HEK293 (cell line): ENCODE measurements around the gene CCDC8.

Experiments
- CTCF ChIA-PET: fragments of 350-600 bp; formaldehyde crosslinking; extraction: SDS; loops from one replicate; lab custom pipeline; 2021; ENCODE audit warnings: antibody characterized with exemption; lab: Yijun Ruan, JAX
- POLR2A ChIA-PET: fragments of 300-600 bp; formaldehyde crosslinking; extraction: SDS; loops from one replicate; lab custom pipeline; 2020; ENCODE audit warnings: antibody characterized with exemption, inconsistent platforms; lab: Yijun Ruan, JAX
- H3K27ac ChIP-seq: fragments of 200-500 bp; sonication (Bioruptor generic); 2 replicates; pipeline ENCODE4 v1.5.1; 2014; ENCODE audit warnings: low read depth, low read length, control low read depth, inconsistent platforms; ENCODE audit errors: extremely low read depth
- H3K36me3 ChIP-seq, 2 experiments: fragments of 200-500 bp in 1 of 2; sonication (Bioruptor generic) in 1 of 2; 1 replicate in 1 of 2; 2 replicates in 1 of 2; pipeline ENCODE4 v1.5.1; 2014 to 2017; ENCODE audit warnings: inconsistent platforms in 2 of 2, low read length in 2 of 2; ENCODE audit not compliant: control insufficient read depth in 2 of 2, insufficient read depth in 1 of 2
- H3K4me1 ChIP-seq: fragments of 200-500 bp; sonication (Bioruptor generic); 2 replicates; pipeline ENCODE4 v1.5.1; 2014; ENCODE audit warnings: mild to moderate bottlenecking, low read length, inconsistent platforms; ENCODE audit not compliant: control insufficient read depth, insufficient read depth
- H3K4me3 ChIP-seq: 2 replicates; pipeline ENCODE4 v1.5.1; 2011; ENCODE audit warnings: low read depth, mild to moderate bottlenecking, control low read depth, low read length, moderate library complexity
- H3K9me3 ChIP-seq: fragments of 200-500 bp; sonication (Bioruptor generic); 2 replicates; pipeline ENCODE4 v1.5.1; 2014; ENCODE audit warnings: low read depth, low read length, inconsistent platforms; ENCODE audit not compliant: control insufficient read depth, insufficient read depth
- HOXC10 ChIP-seq: sonication (generic); formaldehyde crosslinking; IDR thresholded peaks from 2 replicates; pipeline ENCODE4 v1.8.1; 2023; ENCODE audit warnings: mild to moderate bottlenecking, missing genetic modification reagents
- KLF10 ChIP-seq: fragments of 450-650 bp; IDR thresholded peaks from 2 replicates; pipeline ENCODE4 v1.5.1; 2018; ENCODE audit warnings: missing biosample characterization, mild to moderate bottlenecking, missing genetic modification characterization
- OSR2 ChIP-seq: fragments of 450-650 bp; formaldehyde crosslinking; IDR thresholded peaks from 2 replicates; pipeline ENCODE4 v1.5.1; 2016; ENCODE audit warnings: missing biosample characterization, missing genetic modification characterization
- SP3 ChIP-seq: fragments of 450-650 bp; formaldehyde crosslinking; IDR thresholded peaks from 2 replicates; pipeline ENCODE4 v1.5.1; 2016; ENCODE audit warnings: missing biosample characterization, missing genetic modification characterization
- WT1 ChIP-seq: fragments of 450-650 bp; formaldehyde crosslinking; IDR thresholded peaks from 2 replicates; pipeline ENCODE4 v1.5.1; 2016; ENCODE audit warnings: missing biosample characterization, missing genetic modification characterization
- YY1 ChIP-seq: fragments of 450-650 bp; formaldehyde crosslinking; IDR thresholded peaks from 2 replicates; pipeline ENCODE4 v1.5.1; 2018; ENCODE audit warnings: missing biosample characterization, missing genetic modification characterization
- ZNF114 ChIP-seq: fragments of 450-650 bp; formaldehyde crosslinking; IDR thresholded peaks from 2 replicates; pipeline ENCODE4 v1.5.0; 2017; ENCODE audit warnings: missing biosample characterization, missing genetic modification characterization
- ZNF132 ChIP-seq: fragments of 450-650 bp; formaldehyde crosslinking; IDR thresholded peaks from 2 replicates; pipeline ENCODE4 v1.5.1; 2017; ENCODE audit warnings: missing biosample characterization, missing genetic modification characterization, borderline replicate concordance
- ZNF146 ChIP-seq: fragments of 450-650 bp; formaldehyde crosslinking; IDR thresholded peaks from 2 replicates; pipeline ENCODE4 v1.5.1; 2016; ENCODE audit warnings: missing biosample characterization, missing genetic modification characterization
- ZNF37A ChIP-seq: fragments of 450-650 bp; IDR thresholded peaks from 2 replicates; pipeline ENCODE4 v1.5.1; 2018; ENCODE audit warnings: missing biosample characterization, missing genetic modification characterization
- ZNF394 ChIP-seq: fragments of 450-650 bp; formaldehyde crosslinking; IDR thresholded peaks from 2 replicates; pipeline ENCODE4 v1.5.1; 2016; ENCODE audit warnings: missing biosample characterization, missing genetic modification characterization, mild to moderate bottlenecking, moderate library complexity, borderline replicate concordance
- ZNF404 ChIP-seq: fragments of 450-650 bp; formaldehyde crosslinking; IDR thresholded peaks from 2 replicates; pipeline ENCODE4 v1.5.1; 2017; ENCODE audit warnings: missing biosample characterization, missing genetic modification characterization
- ZNF561 ChIP-seq: fragments of 450-650 bp; IDR thresholded peaks from 2 replicates; pipeline ENCODE4 v1.5.1; 2018; ENCODE audit warnings: missing biosample characterization, missing genetic modification characterization, borderline replicate concordance
- ZNF624 ChIP-seq: fragments of 450-650 bp; formaldehyde crosslinking; IDR thresholded peaks from 2 replicates; pipeline ENCODE4 v1.5.1; 2017; ENCODE audit warnings: missing biosample characterization, missing genetic modification characterization
- ZNF629 ChIP-seq: fragments of 450-650 bp; formaldehyde crosslinking; IDR thresholded peaks from 2 replicates; pipeline ENCODE4 v1.5.1; 2017; ENCODE audit warnings: missing biosample characterization, missing genetic modification characterization
- ZNF654 ChIP-seq: fragments of 450-650 bp; formaldehyde crosslinking; IDR thresholded peaks from 2 replicates; pipeline ENCODE4 v1.5.1; 2016; ENCODE audit warnings: low read depth, missing biosample characterization, missing genetic modification characterization
- ZNF76 ChIP-seq: fragments of 450-650 bp; formaldehyde crosslinking; IDR thresholded peaks from 2 replicates; pipeline ENCODE4; 2016; ENCODE audit warnings: low read depth, missing biosample characterization, missing genetic modification characterization, borderline replicate concordance
- ZNF791 ChIP-seq: fragments of 450-650 bp; formaldehyde crosslinking; IDR thresholded peaks from 2 replicates; pipeline ENCODE4 v1.5.1; 2016; ENCODE audit warnings: missing biosample characterization, missing genetic modification characterization
- ZSCAN18 ChIP-seq: fragments of 450-650 bp; formaldehyde crosslinking; IDR thresholded peaks from 2 replicates; pipeline ENCODE4 v1.5.1; 2016; ENCODE audit warnings: missing biosample characterization, missing genetic modification characterization
- ZSCAN5A ChIP-seq: fragments of 450-650 bp; formaldehyde crosslinking; IDR thresholded peaks from 2 replicates; pipeline ENCODE4 v1.5.1; 2016; ENCODE audit warnings: missing biosample characterization, missing genetic modification characterization
- TF ChIP-seq, protein P1 (sequence below): fragments of 450-650 bp; formaldehyde crosslinking; conservative IDR thresholded peaks from 2 replicates; pipeline ENCODE4 v1.5.1; 2016; ENCODE audit warnings: low read depth, missing biosample characterization, missing genetic modification characterization
- TF ChIP-seq, protein P2 (sequence below): sonication (generic); formaldehyde crosslinking; IDR thresholded peaks from 2 replicates; pipeline ENCODE4 v1.8.1; 2022; ENCODE audit warnings: mild to moderate bottlenecking, moderate library complexity, missing genetic modification reagents
- TF ChIP-seq, protein P3 (sequence below): fragments of 450-650 bp; formaldehyde crosslinking; IDR thresholded peaks from 2 replicates; pipeline ENCODE4 v1.5.1; 2016; ENCODE audit warnings: missing biosample characterization, missing genetic modification characterization

CCDC8 gene

GRCh38 chr19:46454244-46454643 is 40.9 kb upstream of the CCDC8 start (continued):
- TF ChIP-seq, protein P1, sequence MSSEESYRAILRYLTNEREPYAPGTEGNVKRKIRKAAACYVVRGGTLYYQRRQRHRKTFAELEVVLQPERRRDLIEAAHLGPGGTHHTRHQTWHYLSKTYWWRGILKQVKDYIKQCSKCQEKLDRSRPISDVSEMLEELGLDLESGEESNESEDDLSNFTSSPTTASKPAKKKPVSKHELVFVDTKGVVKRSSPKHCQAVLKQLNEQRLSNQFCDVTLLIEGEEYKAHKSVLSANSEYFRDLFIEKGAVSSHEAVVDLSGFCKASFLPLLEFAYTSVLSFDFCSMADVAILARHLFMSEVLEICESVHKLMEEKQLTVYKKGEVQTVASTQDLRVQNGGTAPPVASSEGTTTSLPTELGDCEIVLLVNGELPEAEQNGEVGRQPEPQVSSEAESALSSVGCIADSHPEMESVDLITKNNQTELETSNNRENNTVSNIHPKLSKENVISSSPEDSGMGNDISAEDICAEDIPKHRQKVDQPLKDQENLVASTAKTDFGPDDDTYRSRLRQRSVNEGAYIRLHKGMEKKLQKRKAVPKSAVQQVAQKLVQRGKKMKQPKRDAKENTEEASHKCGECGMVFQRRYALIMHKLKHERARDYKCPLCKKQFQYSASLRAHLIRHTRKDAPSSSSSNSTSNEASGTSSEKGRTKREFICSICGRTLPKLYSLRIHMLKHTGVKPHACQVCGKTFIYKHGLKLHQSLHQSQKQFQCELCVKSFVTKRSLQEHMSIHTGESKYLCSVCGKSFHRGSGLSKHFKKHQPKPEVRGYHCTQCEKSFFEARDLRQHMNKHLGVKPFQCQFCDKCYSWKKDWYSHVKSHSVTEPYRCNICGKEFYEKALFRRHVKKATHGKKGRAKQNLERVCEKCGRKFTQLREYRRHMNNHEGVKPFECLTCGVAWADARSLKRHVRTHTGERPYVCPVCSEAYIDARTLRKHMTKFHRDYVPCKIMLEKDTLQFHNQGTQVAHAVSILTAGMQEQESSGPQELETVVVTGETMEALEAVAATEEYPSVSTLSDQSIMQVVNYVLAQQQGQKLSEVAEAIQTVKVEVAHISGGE: no peak
- no peak for TF ChIP-seq WT1
- no peak for TF ChIP-seq YY1 (tag by site-specific recombination)
- TF ChIP-seq, protein P2, sequence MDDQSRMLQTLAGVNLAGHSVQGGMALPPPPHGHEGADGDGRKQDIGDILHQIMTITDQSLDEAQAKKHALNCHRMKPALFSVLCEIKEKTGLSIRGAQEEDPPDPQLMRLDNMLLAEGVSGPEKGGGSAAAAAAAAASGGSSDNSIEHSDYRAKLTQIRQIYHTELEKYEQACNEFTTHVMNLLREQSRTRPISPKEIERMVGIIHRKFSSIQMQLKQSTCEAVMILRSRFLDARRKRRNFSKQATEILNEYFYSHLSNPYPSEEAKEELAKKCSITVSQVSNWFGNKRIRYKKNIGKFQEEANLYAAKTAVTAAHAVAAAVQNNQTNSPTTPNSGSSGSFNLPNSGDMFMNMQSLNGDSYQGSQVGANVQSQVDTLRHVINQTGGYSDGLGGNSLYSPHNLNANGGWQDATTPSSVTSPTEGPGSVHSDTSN (CRISPR knock-in tag): no peak
- TF ChIP-seq, protein P3, sequence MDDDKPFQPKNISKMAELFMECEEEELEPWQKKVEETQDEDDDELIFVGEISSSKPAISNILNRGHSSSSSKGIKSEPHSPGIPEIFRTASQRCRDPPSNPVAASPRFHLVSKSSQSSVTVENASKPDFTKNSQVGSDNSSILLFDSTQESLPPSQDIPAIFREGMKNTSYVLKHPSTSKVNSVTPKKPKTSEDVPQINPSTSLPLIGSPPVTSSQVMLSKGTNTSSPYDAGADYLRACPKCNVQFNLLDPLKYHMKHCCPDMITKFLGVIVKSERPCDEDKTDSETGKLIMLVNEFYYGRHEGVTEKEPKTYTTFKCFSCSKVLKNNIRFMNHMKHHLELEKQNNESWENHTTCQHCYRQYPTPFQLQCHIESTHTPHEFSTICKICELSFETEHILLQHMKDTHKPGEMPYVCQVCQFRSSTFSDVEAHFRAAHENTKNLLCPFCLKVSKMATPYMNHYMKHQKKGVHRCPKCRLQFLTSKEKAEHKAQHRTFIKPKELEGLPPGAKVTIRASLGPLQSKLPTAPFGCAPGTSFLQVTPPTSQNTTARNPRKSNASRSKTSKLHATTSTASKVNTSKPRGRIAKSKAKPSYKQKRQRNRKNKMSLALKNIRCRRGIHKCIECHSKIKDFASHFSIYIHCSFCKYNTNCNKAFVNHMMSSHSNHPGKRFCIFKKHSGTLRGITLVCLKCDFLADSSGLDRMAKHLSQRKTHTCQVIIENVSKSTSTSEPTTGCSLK (tag by site-specific recombination): no peak
- no peak for TF ChIP-seq ZNF37A (tag by site-specific recombination)

DNA sequence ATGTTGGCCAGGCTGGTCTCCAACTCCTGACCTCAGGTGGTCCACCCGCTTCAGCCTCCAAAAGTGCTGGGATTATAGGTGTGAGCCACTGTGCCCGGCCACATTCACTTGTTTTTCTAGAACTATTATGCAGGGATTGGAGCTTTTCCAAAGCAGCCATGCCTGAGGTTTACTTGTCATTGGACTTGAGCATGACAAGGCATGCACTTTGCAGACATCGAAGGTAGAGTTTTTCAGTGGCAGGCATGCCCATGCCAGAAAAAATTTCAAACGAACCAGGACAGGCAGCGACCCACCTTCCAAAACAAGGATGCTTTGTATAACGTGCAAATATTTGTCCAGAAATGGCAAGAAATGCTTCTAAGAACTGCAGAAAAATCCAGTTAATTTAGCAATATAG is 40.3 kb upstream of the CCDC8 start:
- H3K4me1 ChIP-seq: no peaks in the 10 kb centered on the region
- ChIA-PET POLR2A (no interaction called here), CTCF (no interaction called here)

GRCh38 chr19:46452186-46452585 is 38.8 kb upstream of the CCDC8 start:
- H3K4me3 ChIP-seq: no peak overlapping the region
- H3K36me3 ChIP-seq: no peaks in the 10 kb centered on the region
- no peak overlapping the region for H3K27ac ChIP-seq
- ChIA-PET CTCF (interaction anchor here (0.7 to 2.1 kb wide), 4 partner anchors 48 to 1113 kb away, joined by 3 to 6 read pairs (median 4); no protein-coding TSS in a partner anchor), POLR2A (no interaction called here)
- no peak for TF ChIP-seq ZNF624 (tag by site-specific recombination)
- no peak for TF ChIP-seq HOXC10 (CRISPR knock-in tag)
- TF ChIP-seq ZNF114: no peak
- TF ChIP-seq ZNF654: no peak
- TF ChIP-seq KLF10 (tag by site-specific recombination): no peak
- no peak for TF ChIP-seq ZNF394
- TF ChIP-seq ZNF132 (tag by site-specific recombination): no peak
- TF ChIP-seq ZNF561: no peak
- no peak for TF ChIP-seq ZSCAN5A
- no peaks in the 10 kb centered on the region for H3K9me3 ChIP-seq
- H3K4me1 ChIP-seq: no peaks in the 10 kb centered on the region

More for the DNA sequence above, 40.3 kb upstream of the CCDC8 start:
- H3K4me3 ChIP-seq: no peak overlapping the region
- no peak for TF ChIP-seq ZNF629
- TF ChIP-seq SP3: no peak
- TF ChIP-seq ZNF146 (tag by site-specific recombination): no peak
- TF ChIP-seq ZSCAN18 (tag by site-specific recombination): no peak
- no peak for TF ChIP-seq OSR2 (tag by site-specific recombination)
- TF ChIP-seq ZNF76 (tag by site-specific recombination): no peak
- no peak for TF ChIP-seq ZNF404 (tag by site-specific recombination)
- no peak for TF ChIP-seq ZNF791 (tag by site-specific recombination)
- TF ChIP-seq, all 188 proteins: peak for 0
- H3K9me3 ChIP-seq: no peaks in the 10 kb centered on the region
- H3K36me3 ChIP-seq: no peaks in the 10 kb centered on the region
- no peak overlapping the region for H3K27ac ChIP-seq
